HepG2 (cell line): ENCODE measurements around the gene NRAS. TPM values are rescaled to one million over a fixed set of nuclear protein-coding genes. Genes with fewer than 3 reads are reported as not detected.

Experiments used
- ATAC-seq: fragments of 200-7000 bp; cut with Tn5 transposase; 3 replicates; pipeline ENCODE4 v1.9.1; 2020; ENCODE audit warnings: mild to moderate bottlenecking, moderate library complexity
- BruUV-seq: library from RNA; stranded (reverse); fragments of 400-500 nt; replicated peaks from 2 replicates; lab custom pipeline; 2021; lab: Mats Ljungman, UMichigan
- CTCF ChIA-PET: fragments of 300-600 bp; formaldehyde crosslinking; extraction: SDS; loops from one replicate; lab custom pipeline; 2021; ENCODE audit warnings: low total read pairs, inconsistent platforms, low intra/inter-chr PET ratio; lab: Yijun Ruan, JAX
- POLR2A ChIA-PET: fragments of 350-600 bp; sonication (Branson Sonifier 250); formaldehyde crosslinking; loops from one replicate; lab custom pipeline; 2020; ENCODE audit warnings: antibody characterized with exemption, inconsistent platforms; lab: Yijun Ruan, JAX
- DNase-seq: peaks from one replicate; pipeline ENCODE4 v3.0.0-alpha.2; 2015; ENCODE audit warnings: low spot score
- FAIRE-seq: peaks from 3 replicates; lab custom pipeline; 2011; peaks lifted over from hg19 to GRCh38; lab: Jason Lieb, UNC
- H2AFZ ChIP-seq: one replicate; pipeline ENCODE4 v1.6.1; 2011; ENCODE audit warnings: low read length, inconsistent platforms
- H3K27ac ChIP-seq: fragments of 300-600 bp; 3 replicates; pipeline ENCODE4 v1.8.0; 2011; ENCODE audit warnings: mixed run types, mild to moderate bottlenecking, mixed read lengths, low read length, inconsistent platforms; ENCODE audit not compliant: insufficient read depth; ENCODE audit errors: extremely low read length
- H3K27me3 ChIP-seq, 2 experiments: fragments of 200-600 bp in 1 of 2; 2 replicates in 1 of 2; 3 replicates in 1 of 2; pipeline versions ENCODE4 v1.6.0 to v1.8.0; 2011; ENCODE audit warnings: low read length in 2 of 2, mild to moderate bottlenecking in 2 of 2, moderate library complexity in 2 of 2, inconsistent platforms in 1 of 2; ENCODE audit not compliant: insufficient read depth in 2 of 2, control insufficient read depth in 1 of 2
- H3K36me3 ChIP-seq, 2 experiments: fragments of 200-600 bp in 1 of 2; replicated peaks in 1 of 2; 2 replicates in 1 of 2; 3 replicates in 1 of 2; pipeline versions ENCODE4 v1.5.1 to v1.8.0; 2011; ENCODE audit warnings: low read length in 2 of 2, inconsistent platforms in 1 of 2; ENCODE audit not compliant: insufficient read depth in 2 of 2, control insufficient read depth in 1 of 2
- H3K4me1 ChIP-seq: 2 replicates; pipeline ENCODE4 v1.5.1; 2012; ENCODE audit warnings: low read length, inconsistent platforms; ENCODE audit not compliant: insufficient read depth
- H3K4me2 ChIP-seq: 2 replicates; pipeline ENCODE4 v1.6.0; 2011; ENCODE audit warnings: low read depth, low read length, inconsistent platforms
- H3K4me3 ChIP-seq, 3 experiments: fragments of 200-600 bp in 1 of 3; sonication (generic), shearing (Covaris generic) in 1 of 3; replicated peaks in 1 of 3; 2 replicates each; pipeline ENCODE4 v1.5.1; 2011 to 2016; ENCODE audit warnings: low read length in 3 of 3, inconsistent platforms in 2 of 3, low read depth in 2 of 3, mild to moderate bottlenecking in 2 of 3, control low read depth in 1 of 3, mixed read lengths in 1 of 3; ENCODE audit not compliant: insufficient read depth in 1 of 3
- H3K79me2 ChIP-seq: one replicate; pipeline ENCODE4 v1.6.1; 2011; ENCODE audit warnings: low read length, inconsistent platforms; ENCODE audit not compliant: insufficient read depth
- H3K9ac ChIP-seq: 2 replicates; pipeline ENCODE4 v1.6.0; 2011; ENCODE audit warnings: mild to moderate bottlenecking, low read depth, low read length, inconsistent platforms; ENCODE audit not compliant: insufficient read depth
- H3K9me3 ChIP-seq: 2 replicates; pipeline ENCODE4 v1.5.1; 2012; ENCODE audit warnings: mild to moderate bottlenecking, low read length
- H4K20me1 ChIP-seq: 2 replicates; pipeline ENCODE4 v1.6.0; 2011; ENCODE audit warnings: inconsistent platforms, mild to moderate bottlenecking, low read length, moderate library complexity; ENCODE audit not compliant: insufficient read depth
- BCL6 ChIP-seq: IDR thresholded peaks from 2 replicates; pipeline ENCODE4 v1.6.1; 2016; ENCODE audit warnings: missing genetic modification reagents, missing compliant biosample characterization
- CREBL2 ChIP-seq: sonication (generic); formaldehyde crosslinking; IDR thresholded peaks from 2 replicates; pipeline ENCODE4 v1.8.1; 2023; ENCODE audit warnings: missing genetic modification reagents, mild to moderate bottlenecking, borderline replicate concordance
- DR1 ChIP-seq: sonication (generic); formaldehyde crosslinking; IDR thresholded peaks from 2 replicates; pipeline ENCODE4 v1.8.0; 2021; ENCODE audit warnings: mild to moderate bottlenecking, missing genetic modification reagents, inconsistent platforms
- FOXM1 ChIP-seq: sonication (generic); formaldehyde crosslinking; IDR thresholded peaks from 2 replicates; pipeline ENCODE4 v1.5.0; 2020; ENCODE audit warnings: missing genetic modification reagents
- GLMP ChIP-seq: sonication (generic); formaldehyde crosslinking; IDR thresholded peaks from 2 replicates; pipeline ENCODE4 v1.9.0; 2021; ENCODE audit warnings: missing genetic modification reagents, mild to moderate bottlenecking, borderline replicate concordance
- HCFC1 ChIP-seq: fragments of 150-350 bp; IDR thresholded peaks from 2 replicates; pipeline ENCODE4 v1.6.1; 2014; ENCODE audit warnings: low read depth, low read length
- KMT2A ChIP-seq: sonication (generic); formaldehyde crosslinking; IDR thresholded peaks from 2 replicates; pipeline ENCODE4 v1.4.0; 2020; ENCODE audit warnings: missing genetic modification reagents
- SMC3 ChIP-seq: IDR thresholded peaks from 2 replicates; pipeline ENCODE4 v1.6.1; 2011; ENCODE audit warnings: low read length, improper control_type of control experiment
- SNRNP70 ChIP-seq: fragments of 200-400 bp; formaldehyde crosslinking; IDR thresholded peaks from 2 replicates; pipeline ENCODE4 v1.6.1; 2017; ENCODE audit warnings: mild to moderate bottlenecking, low read depth, low read length, moderate library complexity
- TBX3 ChIP-seq: fragments of 450-650 bp; IDR thresholded peaks from 2 replicates; pipeline ENCODE4 v1.6.1; 2017; ENCODE audit warnings: antibody characterized with exemption, mild to moderate bottlenecking, inconsistent platforms, borderline replicate concordance
- YEATS2 ChIP-seq: sonication (generic); formaldehyde crosslinking; IDR thresholded peaks from 2 replicates; pipeline ENCODE4 v1.4.0; 2020; ENCODE audit warnings: missing genetic modification reagents, borderline replicate concordance
- ZNF121 ChIP-seq: sonication (generic); formaldehyde crosslinking; IDR thresholded peaks from 2 replicates; pipeline ENCODE4 v1.5.0; 2020; ENCODE audit warnings: mild to moderate bottlenecking, missing genetic modification reagents
- ZNF264 ChIP-seq: sonication (generic); formaldehyde crosslinking; IDR thresholded peaks from 2 replicates; pipeline ENCODE4 v1.4.0; 2020; ENCODE audit warnings: missing genetic modification reagents
- ZNF564 ChIP-seq: sonication (generic); formaldehyde crosslinking; IDR thresholded peaks from 2 replicates; pipeline ENCODE4 v1.8.1; 2023; ENCODE audit warnings: mild to moderate bottlenecking, missing genetic modification reagents
- ZNF784 ChIP-seq: sonication (generic); formaldehyde crosslinking; IDR thresholded peaks from 2 replicates; pipeline ENCODE4 v1.5.1; 2020; ENCODE audit warnings: missing genetic modification reagents, mild to moderate bottlenecking, borderline replicate concordance
- ZNF790 ChIP-seq: sonication (generic); formaldehyde crosslinking; IDR thresholded peaks from 2 replicates; pipeline ENCODE4 v1.8.0; 2022; ENCODE audit warnings: missing genetic modification reagents, mild to moderate bottlenecking, borderline replicate concordance
- ZSCAN20 ChIP-seq: sonication (generic); formaldehyde crosslinking; IDR thresholded peaks from 2 replicates; pipeline ENCODE4 v1.4.0; 2020; ENCODE audit warnings: missing genetic modification reagents, mild to moderate bottlenecking, borderline replicate concordance
- WGBS: methylation state at CpG from one replicate; pipeline ENCODE4 v1.1.6; 2017; ENCODE audit warnings: low lambda C conversion rate; 5-methylcytosine and 5-hydroxymethylcytosine counted together
- in situ Hi-C: cut with HindIII; loops from 2 replicates; pipeline ENCODE4 v1.10.0; 2017; ENCODE audit warnings: low pct_unique_long_range_greater_than_20kb; ENCODE audit not compliant: extremely low pct_ligation_motif_present
- intact Hi-C: fragments of 100-400 bp; cut with micrococcal nuclease; formaldehyde crosslinking; loops from one replicate; pipeline ENCODE4 v1.10.0; 2022; ENCODE audit not compliant: unreplicated experiment
- polyA plus RNA-seq, 8 experiments: library from polyadenylated mRNA; depleted of rRNA in 3 of 8; stranded (reverse) in 7 of 8; unstranded in 1 of 8; fragments of >200 nt; fragmentation: Illumina TruSeq in 4 of 8; extraction: Trizol in 4 of 8; gene quantifications; 2 replicates each; pipeline versions ENCODE4 v1.2.1 to v1.2.3, GENCODE V29; 2011 to 2016; ENCODE audit warnings: low read depth in 4 of 8, missing spikeins in 1 of 8, mixed read lengths in 1 of 8; ENCODE audit not compliant: insufficient read depth in 1 of 8
- total RNA-seq, 5 experiments: library from RNA; depleted of rRNA; stranded (reverse); fragments of >200 nt; fragmentation: Illumina TruSeq; extraction: Trizol; gene quantifications; 2 replicates each; pipeline ENCODE4 v1.2.3, GENCODE V29; 2016; ENCODE audit warnings: low read depth in 1 of 5

Gene NRAS
- total and polyA plus RNA-seq, 2 of the 13 experiments (the other 11 are each of a cell fraction or from before 2014, with no cell fraction given), result 38.6 to 58.8 TPM

- TF ChIP-seq ZNF784 (CRISPR knock-in tag) (no peak), ZNF564 (CRISPR knock-in tag) (no peak)
These were observed 49.6 kb downstream of the NRAS start (continued) for GRCh38 chr1:114666954-114667353.

GRCh38 chr1:114660238-114660637, 56.3 kb downstream of the NRAS start:
- in situ Hi-C loops, result no loop called here
- H2AFZ ChIP-seq, result no peak overlapping the region
- H3K9ac ChIP-seq, result no peak overlapping the region
- no peak overlapping the region for H3K4me3 ChIP-seq
- no peaks in the 10 kb centered on the region for H3K9me3 ChIP-seq
- BruUV-seq, result no TSS peak
- ATAC-seq (no peak), FAIRE-seq (no peak), DNase-seq (no peak)
- H3K4me2 ChIP-seq, result no peak overlapping the region
- WGBS, result 5% methylated on average over 2 of the region's 2 CpGs
- no peaks in the 10 kb centered on the region for H3K27me3 ChIP-seq
- H3K27ac ChIP-seq, result no peak overlapping the region
- ChIA-PET POLR2A (no interaction called here), CTCF (no interaction called here)
- no peak for TF ChIP-seq ZNF790 (CRISPR knock-in tag)
- no peak for TF ChIP-seq FOXM1
- TF ChIP-seq HCFC1, result no peak
- no peak for TF ChIP-seq GLMP (CRISPR knock-in tag)
- no peak for TF ChIP-seq ZNF121 (CRISPR knock-in tag)
- TF ChIP-seq ZNF264 (CRISPR knock-in tag), result no peak
- no peak for TF ChIP-seq SMC3
- no peak for TF ChIP-seq KMT2A (CRISPR knock-in tag)
- TF ChIP-seq YEATS2 (CRISPR knock-in tag), result no peak
- no peak for TF ChIP-seq SNRNP70
- TF ChIP-seq DR1 (CRISPR knock-in tag), result no peak
- no peak for TF ChIP-seq ZSCAN20
- TF ChIP-seq ZNF564 (CRISPR knock-in tag), result no peak
- no peak for TF ChIP-seq CREBL2 (CRISPR knock-in tag)
- TF ChIP-seq BCL6 (CRISPR knock-in tag), result no peak
- TF ChIP-seq TBX3, result no peak
- H3K4me1 ChIP-seq, result no peaks in the 10 kb centered on the region
- no peaks in the 10 kb centered on the region for H4K20me1 ChIP-seq
- no peaks in the 10 kb centered on the region for H3K79me2 ChIP-seq
- intact Hi-C loops, result no loop called here
- no peaks in the 10 kb centered on the region for H3K36me3 ChIP-seq
